ENCODE data around the gene LPCAT3.

The LPCAT3 gene

DNA sequence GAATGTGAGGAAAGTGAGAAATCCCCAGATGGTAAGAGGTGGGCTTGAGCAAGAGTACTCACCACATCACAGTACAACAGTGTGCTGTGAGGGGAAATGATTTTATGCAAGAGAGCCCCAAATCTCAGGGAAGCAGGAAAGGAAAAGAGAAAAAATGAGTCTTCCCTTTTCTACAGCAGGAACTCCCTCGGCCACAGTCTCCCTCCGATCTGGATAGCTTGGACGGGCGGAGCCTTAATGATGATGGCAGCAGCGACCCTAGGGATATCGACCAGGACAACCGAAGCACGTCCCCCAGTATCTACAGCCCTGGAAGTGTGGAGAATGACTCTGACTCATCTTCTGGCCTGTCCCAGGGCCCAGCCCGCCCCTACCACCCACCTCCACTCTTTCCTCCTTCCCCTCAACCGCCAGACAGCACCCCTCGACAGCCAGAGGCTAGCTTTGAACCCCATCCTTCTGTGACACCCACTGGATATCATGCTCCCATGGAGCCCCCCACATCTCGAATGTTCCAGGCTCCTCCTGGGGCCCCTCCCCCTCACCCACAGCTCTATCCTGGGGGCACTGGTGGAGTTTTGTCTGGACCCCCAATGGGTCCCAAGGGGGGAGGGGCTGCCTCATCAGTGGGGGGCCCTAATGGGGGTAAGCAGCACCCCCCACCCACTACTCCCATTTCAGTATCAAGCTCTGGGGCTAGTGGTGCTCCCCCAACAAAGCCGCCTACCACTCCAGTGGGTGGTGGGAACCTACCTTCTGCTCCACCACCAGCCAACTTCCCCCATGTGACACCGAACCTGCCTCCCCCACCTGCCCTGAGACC is 82.7 kb downstream of the LPCAT3 start:
- DNase-seq, result no peak

- no peak for DNase-seq
Observed at GRCh38 chr12:6934110-6934509, 84.2 kb downstream of the LPCAT3 start.

DNA sequence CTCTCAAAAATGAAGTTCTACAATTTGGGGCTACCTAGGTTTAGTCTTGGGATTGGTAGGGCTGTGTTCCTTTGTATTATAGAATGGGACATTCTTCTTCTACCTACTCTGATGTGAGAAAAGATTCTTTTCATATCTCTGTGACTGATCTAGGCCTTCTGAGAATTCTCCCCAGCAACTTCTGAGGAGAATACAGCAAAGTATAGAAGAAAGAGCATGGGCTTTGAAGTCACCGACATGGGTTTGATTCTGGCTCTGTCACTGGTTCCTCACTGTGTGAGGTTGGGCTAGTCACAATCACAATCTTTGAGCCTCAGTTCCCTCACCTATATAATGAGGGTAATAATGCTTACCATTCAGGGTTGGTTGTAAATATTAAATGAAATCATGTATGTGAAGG is 85.5 kb downstream of the LPCAT3 start:
- DNase-seq, result no peak

GRCh38 chr12:6929466-6930452 is 88.5 kb downstream of the LPCAT3 start:
- DNase-seq, result no peak

DNA sequence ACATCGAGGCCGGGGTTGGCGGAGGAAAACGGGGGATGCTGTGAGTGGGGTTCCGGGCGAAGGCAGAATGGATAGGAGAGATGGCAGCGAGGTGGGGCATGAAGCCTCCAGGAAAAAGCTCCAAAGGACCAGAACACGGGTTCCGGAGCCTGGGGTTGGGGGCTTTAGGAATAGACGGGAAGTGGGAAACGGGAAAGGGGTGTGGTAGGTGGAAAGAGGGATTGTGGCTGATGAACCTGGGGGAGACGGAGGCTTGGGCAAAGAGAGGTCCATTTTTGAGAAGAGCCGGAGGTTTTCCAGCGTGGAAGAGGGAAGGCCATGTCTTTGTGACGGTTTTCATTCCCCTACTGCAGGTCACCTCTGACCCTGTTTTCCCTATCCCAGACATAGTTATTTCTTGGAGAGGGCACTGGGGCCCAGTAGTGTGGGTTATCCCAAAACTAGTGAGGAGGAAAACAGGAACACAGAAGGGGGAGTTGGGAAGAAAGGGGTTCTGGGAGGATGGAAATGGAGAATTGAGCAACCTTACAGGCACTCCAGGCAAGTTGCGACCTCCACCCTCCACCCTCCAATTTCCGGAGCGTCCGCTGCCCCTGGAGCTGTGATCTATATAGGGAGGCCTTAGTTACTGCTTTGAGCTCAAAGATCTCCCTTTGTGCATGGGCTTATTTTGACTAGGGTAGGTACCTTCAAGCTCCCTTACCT is 89.4 kb downstream of the LPCAT3 start:
- no peak for DNase-seq

DNA sequence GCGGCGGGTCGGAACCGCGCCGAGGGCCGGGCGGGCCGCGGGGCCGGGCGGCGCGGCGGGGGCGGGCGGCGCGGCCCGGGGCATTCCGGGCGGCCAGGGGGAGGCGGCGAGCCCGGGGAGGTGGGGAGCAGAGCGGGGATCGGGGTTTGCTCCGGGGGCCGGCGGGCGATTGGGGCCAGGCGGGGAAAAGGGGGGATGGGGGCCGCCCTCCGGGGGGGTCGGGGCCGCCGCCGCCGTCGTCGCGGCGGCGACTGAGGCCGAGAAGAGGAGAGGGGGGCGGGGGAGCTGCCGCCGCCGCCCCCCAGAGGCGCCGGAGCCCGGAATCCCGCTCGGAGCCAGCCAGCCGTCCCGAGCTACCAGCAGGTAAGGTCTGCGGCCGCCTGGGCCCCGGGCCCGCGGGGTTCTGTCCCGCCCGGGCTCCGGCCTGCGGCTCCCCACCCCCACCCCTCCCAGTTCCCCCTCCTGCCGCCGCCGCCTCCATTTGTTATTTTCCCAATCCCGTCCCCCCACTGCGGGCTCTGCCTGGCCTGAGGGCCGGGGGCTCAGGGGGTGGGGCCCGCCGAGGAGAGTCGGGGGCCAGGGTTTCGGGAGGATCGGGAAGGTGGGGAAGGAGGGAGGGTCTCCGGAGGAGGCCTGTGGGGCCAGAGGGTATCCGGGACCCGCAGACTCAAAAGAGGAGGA is 90.1 kb downstream of the LPCAT3 start:
- no peak for DNase-seq

GRCh38 chr12:6927379-6928021 is 90.8 kb downstream of the LPCAT3 start, which contains the start of gene ATN1:
TSS of gene ATN1 (plus strand) at chr12:6927959. CDS start at chr12:6934002, 6,043 bp downstream.
- peak; percentile 53 to 61 for DNase-seq
